NCI-H748 (cell line): ENCODE data around the gene SLC9A2.

Experiments used
- DNase-seq: peaks from one replicate; lab custom pipeline; 2025; ENCODE audit not compliant: unreplicated experiment; lab: John Stamatoyannopoulos, UW

SLC9A2 gene, protein sequence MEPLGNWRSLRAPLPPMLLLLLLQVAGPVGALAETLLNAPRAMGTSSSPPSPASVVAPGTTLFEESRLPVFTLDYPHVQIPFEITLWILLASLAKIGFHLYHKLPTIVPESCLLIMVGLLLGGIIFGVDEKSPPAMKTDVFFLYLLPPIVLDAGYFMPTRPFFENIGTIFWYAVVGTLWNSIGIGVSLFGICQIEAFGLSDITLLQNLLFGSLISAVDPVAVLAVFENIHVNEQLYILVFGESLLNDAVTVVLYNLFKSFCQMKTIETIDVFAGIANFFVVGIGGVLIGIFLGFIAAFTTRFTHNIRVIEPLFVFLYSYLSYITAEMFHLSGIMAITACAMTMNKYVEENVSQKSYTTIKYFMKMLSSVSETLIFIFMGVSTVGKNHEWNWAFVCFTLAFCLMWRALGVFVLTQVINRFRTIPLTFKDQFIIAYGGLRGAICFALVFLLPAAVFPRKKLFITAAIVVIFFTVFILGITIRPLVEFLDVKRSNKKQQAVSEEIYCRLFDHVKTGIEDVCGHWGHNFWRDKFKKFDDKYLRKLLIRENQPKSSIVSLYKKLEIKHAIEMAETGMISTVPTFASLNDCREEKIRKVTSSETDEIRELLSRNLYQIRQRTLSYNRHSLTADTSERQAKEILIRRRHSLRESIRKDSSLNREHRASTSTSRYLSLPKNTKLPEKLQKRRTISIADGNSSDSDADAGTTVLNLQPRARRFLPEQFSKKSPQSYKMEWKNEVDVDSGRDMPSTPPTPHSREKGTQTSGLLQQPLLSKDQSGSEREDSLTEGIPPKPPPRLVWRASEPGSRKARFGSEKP

GRCh38 chr2:102619414-102620319 lies at the start of gene SLC9A2:
Gene SLC9A2 (plus strand): TSS chr2:102619553. CDS start chr2:102619849, 296 bp downstream.
- peak; percentile 61 for DNase-seq

- no peak for DNase-seq
Measured at GRCh38 chr2:102575888-102576287, 43.5 kb upstream of the SLC9A2 start.

DNA sequence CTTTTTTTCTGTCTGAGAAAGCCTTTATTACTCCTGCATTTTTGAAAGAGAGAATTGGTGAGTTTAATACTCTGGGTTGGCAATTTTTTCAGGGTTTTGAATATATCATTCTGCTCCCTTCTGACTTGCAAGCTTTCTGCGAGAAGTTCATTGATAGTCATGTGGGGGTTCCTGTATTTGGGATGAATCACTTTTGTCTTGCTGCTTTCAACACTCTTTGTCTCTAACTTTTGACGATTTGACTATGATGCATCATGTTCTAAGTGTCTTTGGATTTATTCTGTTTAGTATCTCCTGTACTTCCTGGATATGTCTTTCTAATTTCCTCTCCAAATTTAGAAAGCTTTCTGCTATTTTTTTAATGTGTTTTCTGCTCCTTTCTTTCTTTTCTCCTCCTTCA lies 41.0 kb upstream of the SLC9A2 start:
- no peak for DNase-seq

GRCh38 chr2:102581911-102582310 lies 37.4 kb upstream of the SLC9A2 start:
- DNase-seq, result no peak

- no peak for DNase-seq
Measured at GRCh38 chr2:102582845-102583244, 36.5 kb upstream of the SLC9A2 start.

DNA sequence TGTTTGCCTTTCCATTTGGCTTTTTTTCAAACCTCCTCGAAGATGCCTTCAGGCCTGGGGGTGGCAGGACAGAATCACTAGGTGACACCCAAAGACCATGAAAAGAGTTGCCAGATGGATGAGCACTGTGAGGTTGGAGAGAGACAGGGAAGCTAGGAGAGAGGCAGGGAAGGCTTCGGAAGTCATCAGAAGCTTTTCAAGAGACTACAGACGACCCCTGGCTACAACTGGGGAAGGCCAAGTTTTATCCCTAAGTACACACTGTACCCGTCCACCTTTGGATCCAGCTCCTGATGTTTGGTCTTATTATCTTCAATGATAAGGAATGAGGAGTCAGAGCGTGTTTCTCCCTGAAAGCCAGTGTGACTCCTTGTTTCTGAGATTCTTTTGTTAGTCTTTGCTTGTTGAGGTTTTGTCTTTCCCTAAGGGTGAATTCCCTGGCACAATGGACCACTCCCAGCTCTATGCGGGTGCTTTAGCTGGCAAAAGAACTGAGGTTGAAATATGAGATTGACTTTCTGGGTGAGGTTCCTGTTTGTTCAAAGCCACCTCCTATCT lies 33.4 kb upstream of the SLC9A2 start:
- no peak for DNase-seq

DNA sequence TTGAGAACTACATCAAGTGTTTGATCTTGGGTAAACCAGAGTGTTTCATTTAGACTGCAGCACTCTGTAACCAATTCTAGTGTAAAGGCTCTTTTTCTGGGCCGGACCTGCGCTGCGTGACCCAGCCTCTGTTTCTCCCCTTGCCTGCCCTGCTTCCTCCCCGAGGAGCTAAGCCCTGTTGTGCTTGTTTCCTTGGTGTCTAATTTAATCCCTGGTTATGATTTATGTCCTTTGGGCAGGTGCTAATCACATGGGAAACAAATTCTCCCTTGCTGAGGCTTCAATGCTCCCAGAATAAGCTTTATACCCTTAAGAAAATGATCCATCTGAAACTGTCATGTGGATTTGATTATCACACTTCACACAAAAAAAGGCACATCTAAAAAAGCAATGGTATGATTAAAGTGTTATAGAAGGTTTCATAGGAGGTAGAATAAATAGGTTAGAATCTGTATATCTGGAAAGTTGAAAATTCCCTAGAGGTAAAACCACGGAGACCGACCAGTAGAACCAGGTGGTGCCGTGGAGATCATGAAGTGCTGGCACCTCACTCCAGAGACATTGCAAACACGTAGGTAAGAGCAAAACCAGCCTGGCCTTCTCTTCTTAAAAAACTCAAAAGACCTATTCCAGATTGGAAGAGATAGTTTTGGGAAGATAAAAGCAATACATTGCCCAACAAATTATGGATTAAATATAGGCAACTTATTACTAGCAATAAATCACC lies 31.0 kb upstream of the SLC9A2 start:
- DNase-seq, result no peak

GRCh38 chr2:102589444-102589843 lies 29.9 kb upstream of the SLC9A2 start:
- no peak for DNase-seq

- peak; percentile 90 for DNase-seq
Measured at GRCh38 chr2:102591491-102592045, 27.8 kb upstream of the SLC9A2 start.

DNA sequence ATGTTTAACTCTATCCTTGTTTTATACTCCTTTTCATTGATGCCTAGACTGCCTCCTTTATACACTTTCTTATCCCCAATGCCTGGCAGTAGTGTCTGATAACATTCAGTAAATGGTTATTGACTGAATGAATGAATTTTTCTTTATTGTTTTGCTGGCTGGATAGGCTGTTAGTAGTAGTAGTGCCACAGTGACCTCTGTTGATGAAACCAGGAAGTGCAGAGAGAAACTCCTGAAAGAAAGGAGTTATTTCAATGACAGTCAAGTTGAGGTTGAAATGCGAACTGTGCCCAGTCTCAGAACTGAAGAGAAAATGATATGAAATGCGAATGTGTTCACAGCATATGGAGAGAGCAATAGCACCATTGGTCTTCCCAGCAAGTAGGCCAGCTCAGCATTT lies 26.8 kb upstream of the SLC9A2 start:
- DNase-seq, result peak; percentile 34

GRCh38 chr2:102593516-102593915 lies 25.8 kb upstream of the SLC9A2 start:
- DNase-seq, result no peak

- DNase-seq, result no peak
Measured at GRCh38 chr2:102594445-102595016, 24.8 kb upstream of the SLC9A2 start.

DNA sequence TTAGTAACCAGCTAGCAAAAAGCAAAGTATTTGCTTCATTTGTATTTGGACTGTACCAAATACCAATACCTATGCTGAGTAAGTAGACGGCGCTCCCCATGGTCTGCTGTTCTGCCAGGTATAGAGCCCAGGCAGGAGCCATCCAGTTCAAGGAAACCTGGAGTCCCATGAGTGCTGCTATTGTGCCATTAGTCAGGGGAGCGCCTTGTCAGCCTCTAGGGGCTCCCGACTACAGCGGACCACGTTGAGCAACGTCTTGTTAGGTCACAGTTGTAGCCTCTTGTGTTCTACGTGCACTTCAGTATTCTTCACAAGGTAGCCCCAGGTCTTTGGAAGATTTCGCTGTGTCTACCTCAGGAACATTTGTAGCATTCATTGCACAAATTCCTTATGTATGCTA lies 21.6 kb upstream of the SLC9A2 start:
- no peak for DNase-seq

DNA sequence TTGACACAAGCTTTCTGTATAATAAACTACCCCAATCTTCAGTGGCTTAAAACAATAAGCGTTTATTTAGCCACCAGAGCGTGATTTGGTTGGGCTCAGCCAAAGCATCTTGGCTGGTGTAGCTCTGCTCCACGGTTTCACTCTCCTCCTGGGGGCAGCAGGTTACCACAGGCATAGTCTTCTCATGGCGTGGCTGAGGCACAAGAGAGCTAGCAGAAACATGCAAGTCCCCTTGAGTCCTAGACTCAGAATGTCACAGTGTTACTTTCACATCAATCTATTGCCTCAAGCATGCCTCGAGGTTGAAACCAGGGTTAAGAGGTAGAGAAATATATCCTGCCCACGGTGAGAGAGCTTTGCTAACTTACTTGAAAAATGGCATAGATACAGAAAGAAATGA lies 19.9 kb upstream of the SLC9A2 start:
- DNase-seq, result no peak

DNA sequence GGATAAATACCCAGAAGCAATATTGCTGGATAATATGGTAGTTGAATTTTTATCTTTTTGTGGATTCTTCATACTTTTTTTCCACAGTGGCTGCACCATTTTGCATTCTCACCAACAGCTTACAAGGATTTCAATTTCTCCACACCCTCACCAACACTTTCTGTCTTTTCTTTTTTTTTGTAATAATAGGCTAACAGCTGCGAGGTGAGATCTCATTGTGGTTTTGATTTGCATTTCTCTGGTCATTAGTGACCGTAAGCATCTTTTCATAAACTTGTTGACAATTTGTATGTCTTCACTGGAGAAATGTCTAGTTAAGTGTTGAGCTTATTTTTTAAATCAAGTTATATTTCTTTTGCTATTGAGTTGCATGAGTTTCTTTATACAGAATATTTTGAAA lies 17.6 kb upstream of the SLC9A2 start:
- no peak for DNase-seq

DNA sequence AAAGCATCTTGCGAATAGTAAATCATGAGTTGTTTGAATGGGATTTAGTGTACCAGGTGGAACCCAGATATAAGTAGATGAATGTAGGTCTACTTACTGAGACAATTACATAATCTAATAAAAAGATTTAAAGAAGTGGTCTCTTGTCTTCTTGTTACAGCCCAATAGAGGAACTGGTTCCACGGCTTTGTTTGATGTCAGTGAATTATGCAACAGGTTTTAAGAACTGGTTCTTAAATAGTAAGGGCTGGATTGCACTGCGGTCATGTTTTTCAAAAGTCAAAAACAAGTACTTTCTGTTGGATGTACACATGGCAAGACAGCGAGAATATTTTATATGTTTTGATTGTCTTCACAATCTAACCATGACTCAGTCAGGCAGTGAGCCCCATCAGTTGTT lies 15.4 kb upstream of the SLC9A2 start:
- DNase-seq, result no peak

- no peak for DNase-seq
Measured at GRCh38 chr2:102604769-102605168, 14.6 kb upstream of the SLC9A2 start.

- DNase-seq, result no peak
Measured at GRCh38 chr2:102606353-102606752, 13.0 kb upstream of the SLC9A2 start.

DNA sequence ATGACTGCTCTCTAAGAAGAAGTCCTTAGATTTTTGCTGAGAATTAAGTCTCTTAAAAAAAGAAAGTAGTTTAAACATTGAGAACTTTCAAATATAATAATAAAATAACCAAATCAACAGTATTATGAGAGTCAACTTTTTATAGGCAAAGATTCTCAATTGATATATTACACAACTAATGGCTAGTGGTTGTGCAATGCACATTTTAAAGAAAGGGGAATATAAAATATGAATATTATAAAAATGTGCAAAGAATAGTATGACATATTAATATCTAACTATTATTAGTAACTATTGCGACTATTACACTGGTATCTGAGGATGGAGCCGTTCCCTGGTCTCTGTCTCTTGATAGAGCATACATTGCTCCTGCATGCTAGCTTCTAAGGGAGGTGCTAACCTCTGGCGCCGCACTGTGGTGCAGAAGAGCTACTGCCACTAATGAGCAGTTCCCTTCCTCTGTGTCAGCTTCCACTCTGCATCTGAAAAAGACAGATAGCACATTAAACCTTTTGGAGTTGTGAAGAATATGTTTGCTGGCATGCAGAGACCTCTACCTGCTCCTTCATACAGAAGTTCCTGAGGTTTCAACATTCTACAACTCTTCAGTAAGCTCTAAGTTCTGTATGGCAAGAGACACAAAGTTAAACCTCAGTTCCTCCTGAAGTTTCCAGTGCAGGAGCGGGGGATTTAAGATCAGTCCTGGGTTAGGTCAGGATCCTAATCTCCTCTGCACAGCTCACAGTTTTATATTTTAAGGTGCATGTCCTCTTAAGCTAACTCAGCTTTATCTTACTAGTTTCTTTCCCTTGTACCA lies 3.5 kb upstream of the SLC9A2 start:
- peak; percentile 61 for DNase-seq
